GM19025 (cell line): ENCODE data around the gene PLAAT3.
"Not testable (repeated sequence)": the region's sequence is repeated elsewhere in the genome, so short reads cannot be mapped to it uniquely, and the experiment has no call there.

Experiments used
- ATAC-seq: cut with Tn5 transposase; IDR thresholded peaks from one replicate; pipeline ENCODE4 v1.9.1; 2021; ENCODE audit warnings: mild to moderate bottlenecking, low read depth, moderate library complexity; ENCODE audit not compliant: unreplicated experiment

The PLAAT3 gene

DNA sequence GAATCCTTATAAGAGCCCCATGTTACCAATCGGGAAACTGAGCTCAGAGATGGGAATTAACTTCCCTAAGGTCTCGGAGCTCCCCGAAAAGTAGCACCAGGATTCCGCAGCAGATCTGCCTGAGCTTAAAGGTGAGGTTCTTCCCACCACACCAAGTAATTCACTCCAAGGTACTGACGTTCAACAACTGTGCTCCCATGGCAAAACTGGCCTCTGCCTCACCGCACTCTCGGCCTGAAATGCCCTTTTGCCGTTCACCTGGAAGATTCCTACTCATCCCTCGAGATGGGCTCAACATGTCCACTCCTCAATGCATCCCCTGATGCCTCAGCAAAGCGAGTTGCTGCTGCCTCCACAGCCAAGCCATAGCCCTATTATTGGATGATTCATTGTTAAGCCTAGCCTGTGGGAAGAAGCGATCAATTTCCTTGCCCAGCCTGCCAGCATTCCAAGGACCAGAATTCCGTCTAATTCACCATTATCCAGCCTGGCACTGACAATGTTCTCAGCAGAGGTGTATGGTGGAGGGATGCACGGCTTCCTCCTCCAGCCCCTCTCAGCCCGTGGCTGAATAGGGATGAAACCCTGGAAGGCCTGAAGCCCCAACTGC lies 4.2 kb downstream of the PLAAT3 start:
- no peak for ATAC-seq

DNA sequence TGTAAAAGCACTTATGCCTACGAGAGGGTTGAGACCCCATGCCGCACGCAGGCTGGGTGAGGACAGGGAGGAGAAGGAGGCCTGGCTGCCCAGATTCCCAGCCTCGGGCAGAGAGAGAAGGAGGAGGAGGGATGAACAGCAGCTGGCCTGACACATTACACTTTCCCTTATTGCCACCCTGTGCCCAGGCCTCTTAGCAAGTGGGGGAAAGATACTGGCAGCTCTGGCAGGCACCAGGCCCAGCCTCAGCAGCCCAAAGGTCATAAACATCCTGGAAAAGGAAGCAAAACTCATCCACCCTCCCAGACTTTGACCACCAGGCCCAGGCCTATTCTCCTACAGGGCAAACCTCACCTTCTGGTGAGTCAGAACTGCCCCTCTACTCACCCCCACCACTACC lies 4.7 kb downstream of the PLAAT3 start:
- ATAC-seq: no peak

DNA sequence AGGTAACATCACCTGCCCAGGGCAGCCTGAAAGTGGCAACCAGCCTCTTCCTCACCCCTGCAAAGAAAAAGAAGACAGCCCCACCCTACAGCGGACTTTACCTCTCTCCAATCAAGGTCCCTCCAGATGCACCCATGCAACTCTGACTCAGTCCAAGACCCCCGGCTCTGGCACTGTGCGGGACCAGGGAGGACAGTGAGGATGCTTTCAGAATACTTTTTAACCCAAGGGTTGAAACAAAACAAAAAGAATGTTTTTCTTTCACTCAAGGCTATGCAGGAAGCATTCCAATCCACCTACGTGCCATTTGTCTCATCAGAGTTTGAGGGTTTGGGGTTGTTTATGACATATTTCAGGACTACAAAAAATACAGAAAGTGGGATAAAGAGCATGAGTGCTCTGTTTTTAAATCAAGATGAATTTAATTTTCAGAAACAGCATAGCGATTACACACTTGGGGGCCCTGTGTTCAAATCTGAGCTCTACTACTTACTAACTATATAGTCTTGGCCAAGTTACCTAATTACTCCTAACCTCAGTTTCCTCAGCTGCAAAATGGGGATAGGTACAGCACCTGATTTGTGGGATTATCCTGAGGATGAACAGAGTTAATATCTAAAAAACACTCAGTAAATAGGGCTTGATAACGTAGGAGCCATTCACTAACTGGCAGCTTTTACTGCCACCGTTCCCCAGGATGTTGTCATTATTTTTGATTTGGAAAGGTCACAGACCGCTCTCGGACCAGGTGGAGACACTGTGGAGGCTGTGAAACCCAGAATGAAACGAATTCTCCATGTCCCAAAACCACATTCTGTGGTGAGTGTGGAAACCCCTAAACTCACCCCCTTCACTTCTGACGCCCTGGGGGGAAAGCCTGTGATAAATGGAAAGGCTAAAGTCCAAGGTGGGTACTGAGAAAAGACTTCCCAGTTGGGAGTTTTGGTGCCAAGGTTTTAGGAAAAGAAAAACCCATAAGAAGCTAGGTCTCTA lies 5.6 kb downstream of the PLAAT3 start:
- no peak for ATAC-seq

DNA sequence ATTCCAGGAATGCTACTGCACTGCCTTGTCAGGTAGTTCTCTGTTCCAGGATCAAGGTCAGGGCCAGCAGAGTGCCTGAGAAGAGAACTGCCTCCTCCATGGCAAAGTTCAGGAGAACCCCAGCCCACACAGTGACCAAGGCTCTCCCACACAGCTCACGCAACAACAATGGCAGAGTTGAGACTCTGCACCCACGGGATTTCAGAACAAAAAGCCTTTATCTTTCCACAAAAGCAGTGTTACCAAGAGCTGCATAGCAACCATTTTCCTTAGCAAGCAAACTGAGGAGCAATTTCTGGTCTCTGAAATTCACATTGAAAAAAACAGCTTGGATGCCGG lies 11.1 kb downstream of the PLAAT3 start:
- no peak for ATAC-seq

DNA sequence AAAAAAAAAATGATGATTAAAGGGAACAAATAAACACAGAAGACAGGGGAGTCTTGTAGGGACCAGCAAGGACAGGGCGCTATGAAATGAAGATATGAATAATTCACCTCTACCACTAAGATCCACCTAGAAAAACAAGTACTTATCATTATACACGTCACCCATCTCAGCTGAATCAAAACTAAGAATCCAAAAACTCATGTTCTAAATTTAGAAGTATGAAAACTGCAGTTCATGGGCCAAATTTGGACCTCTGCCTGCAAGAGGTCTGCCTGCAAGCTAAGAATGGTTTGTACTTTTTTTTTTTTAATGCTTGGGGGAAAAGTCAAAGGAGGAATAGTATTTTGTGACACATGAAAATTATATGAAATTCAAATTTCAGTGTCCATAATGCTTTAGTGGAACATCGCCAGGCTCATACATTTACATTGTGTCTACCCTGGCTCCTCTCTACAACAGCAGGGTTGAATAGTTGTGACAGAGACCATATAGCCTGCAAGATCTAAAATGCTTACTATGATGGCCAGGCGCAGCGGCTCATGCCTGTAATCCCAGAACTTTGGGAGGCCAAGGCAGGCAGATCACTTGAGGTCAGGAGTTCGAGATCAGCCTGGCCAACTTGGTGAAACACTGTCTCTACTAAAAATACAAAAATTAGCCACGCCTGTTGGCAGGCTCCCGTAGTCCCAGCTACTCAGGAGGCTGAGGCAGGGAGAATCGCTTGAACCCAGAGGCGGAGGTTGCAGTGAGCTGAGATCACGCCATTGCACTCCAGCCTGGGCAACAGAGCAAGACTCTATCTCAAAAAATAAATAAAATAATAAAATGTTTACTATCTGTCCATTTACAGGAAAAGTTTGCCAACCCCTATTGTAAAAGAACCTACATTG lies 11.7 kb downstream of the PLAAT3 start:
- ATAC-seq: not testable (repeated sequence)

DNA sequence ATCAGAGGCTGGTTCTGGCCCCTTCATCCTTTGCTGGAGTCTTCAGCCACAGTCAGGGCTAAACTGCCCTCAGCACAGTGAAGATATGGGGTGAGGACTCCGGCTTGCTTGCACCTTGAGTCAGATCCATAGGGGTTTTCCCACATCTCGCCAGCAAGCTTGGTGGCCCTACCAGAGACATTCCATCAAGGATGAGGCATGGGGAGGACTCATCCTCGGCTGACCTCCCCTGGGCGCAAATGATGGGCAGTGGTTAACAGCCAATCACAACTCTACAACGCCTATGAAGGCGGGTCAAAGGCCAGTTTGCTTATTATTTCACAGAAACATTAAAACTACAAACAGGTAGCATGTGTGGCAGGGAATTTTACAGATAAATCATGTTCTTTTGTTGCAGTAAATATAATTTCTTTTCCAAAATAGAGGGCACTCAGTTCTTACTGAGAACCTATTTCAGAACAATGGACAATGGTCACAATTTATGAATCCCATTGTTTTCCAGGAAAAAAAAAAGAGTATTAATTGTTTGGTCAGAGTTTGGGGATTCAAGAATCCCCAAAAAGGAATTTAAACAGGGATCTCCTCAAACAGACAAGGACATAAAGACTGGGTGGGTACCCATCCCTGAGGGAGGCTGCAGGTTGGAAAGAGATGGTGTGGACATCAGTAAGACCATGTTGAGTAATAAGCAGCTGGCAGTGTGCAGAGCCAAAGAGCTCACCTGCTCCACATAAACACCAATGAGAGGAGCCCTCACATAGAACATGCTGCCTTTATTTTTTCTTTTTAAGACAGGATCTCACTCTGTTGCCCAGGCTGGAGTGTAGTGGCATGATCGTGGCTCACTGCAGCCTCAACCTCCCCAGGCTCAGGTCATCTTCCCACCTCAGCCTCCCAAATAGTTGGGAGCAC lies 14.8 kb downstream of the PLAAT3 start:
- no peak for ATAC-seq

DNA sequence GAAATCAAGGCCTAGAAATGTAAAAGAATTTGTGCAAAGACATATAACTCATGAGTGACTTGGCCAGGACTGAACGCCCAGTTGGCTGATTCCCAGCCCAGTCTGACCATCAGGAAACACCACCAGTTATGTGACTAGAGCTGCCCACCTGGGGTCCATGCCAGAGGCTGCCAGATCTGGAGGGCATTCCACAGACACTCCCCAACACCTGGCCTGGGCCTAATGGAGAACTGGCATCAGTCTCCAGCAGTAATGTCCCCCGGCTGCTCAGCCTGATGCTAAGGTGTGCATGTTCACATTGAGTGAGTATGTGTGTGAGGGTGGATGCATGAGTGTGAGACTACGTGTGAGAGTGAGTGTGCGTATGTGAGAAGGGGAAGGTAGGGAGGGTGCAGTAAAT lies 15.7 kb downstream of the PLAAT3 start:
- no peak for ATAC-seq

DNA sequence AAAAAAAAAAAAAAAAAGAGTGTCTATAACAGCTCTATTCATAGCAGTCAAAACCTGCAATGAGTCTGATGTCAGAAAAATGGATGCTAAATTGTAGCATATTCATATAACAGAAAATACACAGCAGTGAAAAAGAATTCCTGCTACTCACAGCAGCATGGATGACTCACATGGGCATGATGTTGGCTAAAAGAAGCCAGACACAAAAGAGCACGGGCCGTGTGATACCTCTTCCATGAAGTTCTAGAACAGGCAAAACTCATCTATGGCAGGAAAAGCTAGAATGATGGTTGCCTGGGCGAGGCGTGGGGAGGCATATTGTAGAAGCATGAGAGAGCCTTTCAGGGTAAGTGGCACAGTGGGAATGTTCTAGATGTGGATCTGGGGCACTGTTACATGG lies 18.9 kb downstream of the PLAAT3 start:
- ATAC-seq: no peak

DNA sequence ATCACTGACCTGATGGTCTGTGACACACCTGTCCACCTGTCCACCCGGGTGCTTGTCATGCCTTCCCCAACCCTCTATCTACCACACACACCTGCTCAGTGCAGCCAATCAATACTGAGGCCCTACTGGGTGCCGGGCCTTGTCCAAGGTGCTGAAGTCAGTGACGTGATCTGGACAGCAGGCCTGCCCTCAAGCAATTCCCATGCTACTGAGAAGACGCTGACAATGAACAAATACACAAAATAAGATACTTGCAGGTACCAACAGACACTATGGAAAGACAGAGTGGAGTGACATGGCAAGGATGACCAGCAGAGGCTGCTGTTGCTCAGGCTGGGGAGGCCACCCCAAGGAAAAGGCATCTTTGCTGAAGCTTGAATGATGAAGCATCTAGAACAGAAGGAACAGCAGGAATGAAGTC lies 21.2 kb downstream of the PLAAT3 start:
- no peak for ATAC-seq

DNA sequence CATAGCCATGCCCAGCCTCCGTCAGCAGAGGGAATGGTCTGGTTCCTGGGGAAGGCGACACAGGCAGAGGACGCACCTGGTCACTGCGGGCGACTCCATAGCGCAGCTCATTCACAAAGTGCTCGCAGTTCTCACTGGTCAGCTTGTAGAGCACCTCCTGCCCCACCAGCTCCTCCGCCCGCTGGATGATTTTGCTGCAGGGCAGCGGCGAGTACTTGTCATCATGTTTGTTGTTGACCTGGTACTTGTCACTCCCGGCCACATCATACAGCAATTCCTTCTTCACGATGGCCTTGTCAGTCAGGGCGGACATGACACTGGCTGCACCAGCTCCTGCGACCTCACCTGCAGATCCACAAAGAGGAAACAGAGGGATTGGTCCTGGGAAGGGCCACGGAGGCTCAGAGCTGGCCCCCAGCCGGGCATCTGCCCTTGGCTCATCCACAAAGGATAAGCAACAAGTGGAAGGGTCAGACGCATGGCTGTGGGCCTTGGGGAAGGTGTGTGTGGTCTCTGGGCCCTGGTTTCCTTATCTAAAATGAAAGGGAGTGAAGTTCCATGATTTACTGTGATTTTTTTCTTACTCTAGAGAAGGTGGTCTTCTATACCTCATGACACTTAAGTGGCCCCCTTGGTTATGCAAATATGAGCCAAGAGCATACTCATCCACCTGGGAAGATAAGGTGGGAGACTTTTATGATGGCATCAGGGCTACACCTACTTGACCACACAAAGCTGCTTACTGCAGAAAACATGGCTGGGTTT lies 24.0 kb downstream of the PLAAT3 start:
- no peak for ATAC-seq

DNA sequence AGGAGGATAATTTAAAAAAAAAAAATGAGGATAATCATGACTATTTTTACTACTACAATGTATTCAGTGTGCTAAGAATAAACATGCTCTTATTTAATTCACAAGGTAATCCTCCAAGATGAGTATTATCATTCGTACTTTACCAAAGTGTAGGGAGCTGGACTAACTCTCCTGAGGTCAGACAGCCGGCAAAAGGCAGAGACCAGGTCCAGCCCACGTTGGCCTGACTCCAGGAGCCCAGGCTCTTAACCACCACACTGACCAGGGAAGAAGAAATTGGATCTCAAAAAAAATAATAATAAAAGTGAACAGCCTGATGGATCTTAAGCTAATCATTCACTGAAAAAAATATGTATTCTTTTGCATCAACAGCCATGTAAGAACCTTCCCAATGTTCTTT lies 25.2 kb downstream of the PLAAT3 start:
- ATAC-seq: no peak

DNA sequence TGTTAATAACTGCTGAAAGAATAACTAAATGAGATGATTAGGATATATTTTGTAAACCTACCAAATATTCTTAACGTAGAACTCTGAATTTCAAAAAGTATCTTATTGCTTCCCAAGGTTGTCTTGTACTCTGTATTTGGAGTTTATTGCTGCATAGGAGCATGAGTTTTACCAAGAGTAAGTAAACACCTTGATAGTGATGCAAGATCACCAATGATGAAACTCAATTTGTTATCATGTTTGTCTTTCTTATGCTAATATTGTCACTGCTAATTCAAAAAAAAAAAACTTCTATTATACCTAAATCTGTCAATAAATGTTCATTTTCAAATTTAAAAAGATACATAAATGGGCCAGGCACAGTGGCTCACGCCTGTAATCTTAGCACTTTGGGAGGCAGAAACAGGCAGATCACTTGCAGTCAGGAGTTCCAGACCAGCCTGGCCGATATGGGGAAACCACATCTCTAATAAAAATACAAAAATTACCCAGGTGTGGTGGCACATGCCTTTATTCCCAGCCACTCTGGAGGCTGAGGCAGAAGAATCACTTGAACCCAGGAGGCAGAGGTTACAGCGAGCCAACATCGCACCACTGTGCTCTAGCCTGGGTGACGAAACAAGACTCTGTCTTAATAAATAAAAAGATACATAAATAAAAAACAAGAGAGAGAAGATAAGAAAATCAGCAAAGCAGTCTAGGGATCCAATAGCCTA lies 27.6 kb downstream of the PLAAT3 start:
- no peak for ATAC-seq

DNA sequence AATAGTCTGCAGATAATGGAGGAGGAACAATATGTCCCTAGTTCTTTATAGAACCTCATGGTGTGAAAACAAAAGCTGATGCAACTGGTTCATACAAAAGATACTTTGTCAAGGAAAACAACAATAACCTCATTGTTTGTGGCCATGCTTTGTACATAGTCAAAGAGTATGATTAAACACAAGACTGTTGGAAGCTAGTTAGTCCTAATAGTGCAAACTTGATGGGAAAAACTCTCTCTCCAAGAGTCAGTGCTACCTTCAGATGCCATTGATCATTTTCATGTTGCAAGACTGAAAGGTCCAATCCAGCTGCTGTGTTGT lies 30.9 kb downstream of the PLAAT3 start:
- ATAC-seq: no peak

DNA sequence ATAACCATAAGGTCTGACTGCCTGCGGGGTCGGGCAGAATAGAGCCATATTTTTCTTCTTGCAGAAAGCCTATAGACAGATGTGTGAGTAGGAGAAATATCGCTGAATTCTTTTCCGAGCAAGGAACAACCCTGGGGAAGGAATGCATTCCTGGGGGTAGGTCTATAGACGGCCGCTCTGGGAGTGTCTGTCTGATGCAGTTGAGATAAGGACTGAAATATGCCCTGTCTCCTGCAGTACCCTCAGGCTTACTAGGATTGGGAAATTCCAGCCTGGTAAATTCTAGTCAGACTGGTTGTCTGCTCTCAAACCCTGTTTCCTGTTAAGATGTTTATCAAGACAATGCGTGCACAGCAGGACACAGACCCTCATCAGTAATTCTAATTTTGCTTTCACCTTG lies 33.0 kb downstream of the PLAAT3 start:
- ATAC-seq: not testable (repeated sequence)

DNA sequence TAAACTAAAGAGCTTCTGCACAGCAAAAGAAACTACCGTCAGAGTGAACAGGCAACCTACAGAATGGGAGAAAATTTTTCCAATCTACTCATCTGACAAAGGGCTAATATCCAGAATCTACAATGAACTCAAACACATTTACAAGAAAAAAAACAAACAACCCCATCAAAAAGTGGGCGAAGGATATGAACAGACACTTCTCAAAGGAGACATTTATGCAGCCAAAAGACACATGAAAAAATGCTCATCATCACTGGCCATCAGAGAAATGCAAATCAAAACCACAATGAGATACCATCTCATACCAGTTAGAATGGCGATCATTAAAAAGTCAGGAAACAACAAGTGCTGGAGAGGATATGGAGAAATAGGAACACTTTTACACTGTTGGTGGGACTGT lies 35.4 kb downstream of the PLAAT3 start:
- ATAC-seq: not testable (repeated sequence)

DNA sequence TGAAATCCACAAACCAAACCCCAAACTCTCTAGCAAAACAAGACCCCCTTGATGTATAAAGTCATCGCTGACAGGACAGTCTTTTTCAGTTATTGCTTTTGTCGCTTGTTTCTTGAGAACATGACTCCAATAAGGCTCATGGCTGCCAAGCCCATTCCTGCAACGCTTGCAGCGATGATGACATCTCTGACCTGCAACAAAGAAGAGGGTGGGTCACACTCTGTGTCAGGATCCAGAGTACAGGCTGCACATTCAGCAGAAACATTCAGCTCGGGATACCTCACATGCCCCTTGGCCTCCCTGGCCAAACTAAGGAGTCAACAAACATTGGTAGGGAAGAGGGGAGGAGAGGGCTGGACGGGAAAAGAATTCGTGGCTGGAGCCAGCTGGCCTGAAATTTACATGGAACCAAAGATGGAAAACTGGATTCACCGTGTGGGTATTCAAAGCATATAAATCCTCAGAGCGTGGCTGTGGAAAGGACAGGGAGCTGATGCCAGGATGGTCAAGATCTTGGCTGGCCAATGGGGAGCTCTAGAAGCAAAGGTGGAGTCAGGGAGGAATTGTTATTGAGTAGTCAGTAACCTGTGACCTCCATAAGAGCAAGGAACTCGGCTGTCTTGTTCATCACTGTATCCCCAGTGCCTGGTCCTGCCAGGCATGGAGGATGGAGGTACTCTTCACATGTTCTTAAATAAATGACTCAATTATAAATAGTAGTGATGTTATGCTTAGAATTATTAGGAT lies 39.2 kb downstream of the PLAAT3 start:
- ATAC-seq: no peak

DNA sequence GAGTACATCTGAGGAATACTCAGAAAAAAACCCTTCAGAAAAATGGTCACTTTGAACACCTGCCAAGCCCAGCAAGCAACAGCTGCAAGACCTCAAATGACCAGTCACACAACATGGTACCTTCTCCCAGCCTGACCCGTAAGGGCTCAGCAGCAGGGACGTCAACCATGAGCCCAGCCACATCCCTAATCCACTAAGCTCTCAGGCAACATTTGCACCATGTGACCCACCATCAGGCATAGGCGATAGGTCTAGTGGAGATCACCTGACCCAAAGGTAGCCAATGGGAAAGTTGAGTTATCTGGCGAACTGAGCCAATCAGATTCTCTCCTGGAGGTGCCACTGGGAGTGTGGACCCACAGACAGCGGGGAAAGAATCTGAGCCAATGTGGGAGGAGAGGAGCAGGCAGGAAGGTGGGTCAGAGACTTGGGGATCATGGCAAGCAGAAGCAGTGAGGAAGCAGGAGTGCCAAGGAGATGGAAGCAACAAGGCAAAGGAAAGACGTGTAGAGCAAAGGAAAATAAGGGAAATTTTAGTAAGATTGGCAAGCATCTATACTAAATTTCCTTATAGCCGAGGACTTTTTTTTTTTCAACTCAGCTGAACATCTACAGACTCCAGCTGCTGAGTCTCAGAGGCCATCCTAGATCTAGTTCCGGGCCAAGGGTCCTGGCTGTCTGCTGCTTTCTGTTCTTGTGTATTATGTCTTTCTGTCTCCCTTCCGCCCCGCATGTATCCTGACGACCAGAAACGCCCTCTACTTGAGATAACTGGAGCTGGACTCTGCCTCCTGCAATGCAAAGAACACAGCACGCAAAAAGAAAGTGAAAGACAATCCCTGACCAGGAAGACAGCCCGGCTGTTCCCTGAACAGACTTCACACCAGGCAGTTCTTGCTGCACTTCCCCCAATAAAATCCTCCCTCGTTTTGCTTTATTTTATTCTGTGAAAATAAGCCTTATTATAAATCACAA lies 40.1 kb downstream of the PLAAT3 start:
- no peak for ATAC-seq
